ENCODE data around the gene RAB11FIP3.
"Not testable (repeated sequence)": the region's sequence is repeated elsewhere in the genome, so short reads cannot be mapped to it uniquely, and the experiment has no call there.

The RAB11FIP3 gene

DNA sequence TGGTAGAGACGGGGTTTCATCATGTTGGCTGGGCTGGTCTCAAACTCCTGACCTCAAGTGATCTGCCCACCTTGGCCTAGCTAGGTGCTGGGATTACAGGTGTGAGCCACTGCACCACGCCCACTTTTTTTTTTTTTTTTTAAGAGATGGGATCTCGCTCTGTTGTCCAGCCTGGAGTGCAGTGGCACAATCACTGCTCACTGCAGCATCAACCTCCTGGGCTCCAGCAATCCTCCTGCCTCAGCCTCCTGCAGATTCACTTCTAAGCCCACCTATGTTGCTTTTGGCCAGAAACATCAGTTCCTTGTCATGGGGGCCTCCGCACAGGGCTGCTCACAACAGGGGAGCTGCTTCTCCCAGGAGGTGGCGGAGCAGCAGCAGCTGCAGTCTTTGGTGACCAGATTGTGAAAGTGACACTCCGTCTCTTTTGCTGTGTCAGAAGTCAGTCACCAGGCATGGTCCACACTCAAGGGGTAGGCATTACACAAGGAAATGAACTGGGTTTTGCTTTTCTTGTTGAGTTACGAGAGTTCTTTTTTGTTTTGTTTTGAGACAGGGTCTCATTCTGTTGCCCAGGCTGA lies 32.9 kb upstream of the RAB11FIP3 start:
- no peak for DNase-seq (ENCODE audit: low read depth)

DNA sequence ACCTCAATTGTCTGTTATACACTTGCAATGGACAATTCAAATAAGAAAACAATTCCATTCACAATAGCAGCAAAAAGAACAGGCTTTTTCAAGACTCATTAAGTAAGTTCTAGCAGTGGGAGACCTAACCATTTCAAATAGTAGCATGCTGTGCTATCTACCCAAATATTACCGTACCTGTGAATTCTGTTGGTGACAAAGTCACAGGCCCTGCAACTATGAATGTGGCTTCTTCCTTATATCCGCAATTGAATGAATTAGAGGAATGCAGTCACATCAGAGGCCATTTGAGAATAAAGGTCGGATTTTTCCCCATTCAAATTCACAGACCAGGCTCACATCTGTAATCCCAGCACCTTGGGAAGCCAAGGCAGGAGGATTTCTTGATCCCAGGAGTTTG lies 29.2 kb upstream of the RAB11FIP3 start:
- no peak for DNase-seq (ENCODE audit: low read depth)

GRCh38 chr16:396605-397004 lies 28.8 kb upstream of the RAB11FIP3 start:
- no peak for DNase-seq (ENCODE audit: low read depth)

DNA sequence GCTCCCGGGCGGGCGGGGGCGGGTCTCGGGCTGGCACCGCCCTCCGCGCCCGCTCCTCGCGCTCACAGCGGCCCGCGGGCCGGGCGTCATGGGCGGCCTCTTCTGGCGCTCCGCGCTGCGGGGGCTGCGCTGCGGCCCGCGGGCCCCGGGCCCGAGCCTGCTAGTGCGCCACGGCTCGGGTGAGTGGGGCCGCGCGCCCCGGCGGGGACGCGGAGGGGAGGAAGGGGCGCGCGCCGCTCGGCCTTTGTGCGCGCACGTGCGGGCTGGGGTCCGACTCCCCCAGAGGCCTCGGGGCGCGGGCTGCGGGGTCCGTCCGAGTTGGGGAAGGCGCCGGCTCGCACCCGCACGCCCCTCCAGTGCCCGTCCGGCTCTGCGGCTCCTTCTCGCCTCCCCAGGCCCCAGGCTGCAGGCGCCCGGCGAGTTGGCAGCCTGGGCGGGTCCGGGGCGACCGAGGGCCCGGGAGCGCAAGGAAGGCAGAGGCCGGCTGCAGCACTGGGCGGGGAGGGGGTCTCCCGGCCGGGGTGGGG lies 28.3 kb upstream of the RAB11FIP3 start, which contains the start of gene NME4:
Gene NME4 (plus strand): TSS at position 65 of the 527 bp plus-strand sequence. CDS start 24 bp downstream, at position 89.
- peak; percentile 28 for DNase-seq (ENCODE audit: low read depth)

DNA sequence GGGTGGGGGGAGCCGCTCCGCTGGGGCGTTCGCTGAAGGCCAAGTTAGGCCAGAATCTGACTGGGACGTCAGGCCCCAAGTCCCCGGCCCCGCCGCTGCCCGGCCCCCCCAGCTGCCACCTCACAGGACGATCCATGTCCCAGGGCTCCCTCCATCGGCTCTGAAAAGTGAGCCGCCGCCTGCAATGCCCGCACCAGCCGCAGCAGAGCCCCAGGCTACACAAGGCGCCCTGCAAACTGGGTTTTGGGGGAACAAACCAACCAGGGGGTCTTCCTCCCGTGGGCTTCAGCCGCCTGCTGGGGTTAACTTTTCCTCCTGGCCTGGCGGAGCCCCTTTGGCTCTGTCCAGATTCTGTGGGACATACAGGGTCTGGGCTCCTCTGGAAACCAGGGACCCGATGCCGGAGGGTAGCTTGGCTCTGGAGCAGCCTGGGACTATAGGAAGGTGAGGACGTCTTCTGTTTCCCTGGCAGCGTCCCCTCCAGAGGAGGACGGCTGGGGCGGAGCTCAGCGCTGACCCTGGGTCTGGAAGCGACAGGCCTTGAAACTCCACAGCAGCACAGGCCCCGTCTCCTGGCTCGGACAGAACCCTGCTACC lies 27.6 kb upstream of the RAB11FIP3 start:
- no peak for DNase-seq (ENCODE audit: low read depth)

GRCh38 chr16:398561-399339 lies 26.7 kb upstream of the RAB11FIP3 start:
- no peak for DNase-seq (ENCODE audit: low read depth)

GRCh38 chr16:399340-400019 lies 26.0 kb upstream of the RAB11FIP3 start:
- no peak for DNase-seq (ENCODE audit: low read depth)

- DNase-seq (ENCODE audit: low read depth) = no peak
These were observed 25.3 kb upstream of the RAB11FIP3 start for GRCh38 chr16:400061-400591.

DNA sequence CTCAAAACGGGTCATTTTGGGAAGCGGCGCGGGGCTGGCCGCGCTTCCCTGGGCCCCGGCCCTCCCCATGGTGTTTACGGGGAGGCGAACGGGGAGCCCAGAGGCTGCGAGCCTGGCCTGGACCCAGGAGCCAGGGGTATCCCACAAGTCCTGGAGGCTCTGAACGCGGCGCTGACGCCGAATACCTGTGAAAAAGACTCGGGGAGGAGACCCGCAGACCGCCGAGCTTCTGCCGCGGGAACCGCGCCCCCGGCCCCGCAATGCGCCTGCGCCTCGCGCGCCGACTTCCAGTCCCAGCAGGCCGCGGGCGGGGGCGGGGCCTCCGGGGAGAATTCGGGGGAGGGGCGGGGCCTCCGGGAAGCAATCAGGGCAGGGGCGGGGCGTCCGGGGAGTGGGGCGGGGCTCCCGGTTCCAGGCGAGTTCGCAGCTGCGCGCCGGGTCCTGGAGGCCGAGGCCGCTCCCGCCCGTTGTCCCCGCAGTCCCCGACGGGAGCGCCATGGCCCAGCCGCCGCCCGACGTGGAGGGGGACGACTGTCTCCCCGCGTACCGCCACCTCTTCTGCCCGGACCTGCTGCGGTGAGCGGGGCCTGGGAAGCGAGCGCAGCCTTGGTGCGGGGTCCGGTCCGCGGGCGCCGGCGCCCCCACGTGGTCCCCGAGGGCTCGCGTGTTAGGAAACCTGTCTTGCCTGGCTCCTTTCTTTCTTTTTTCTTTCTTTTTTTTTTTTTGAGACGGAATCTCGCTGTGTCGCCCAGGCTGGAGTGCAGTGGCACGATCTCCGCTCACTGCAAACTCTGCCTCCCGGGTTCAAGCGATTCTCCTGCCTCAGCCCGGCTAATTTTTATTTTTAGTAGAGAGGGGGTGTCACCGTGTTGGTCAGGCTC lies 23.7 kb upstream of the RAB11FIP3 start, which contains the start of gene DECR2:
Gene DECR2 (plus strand): TSS at position 418 of the 881 bp plus-strand sequence. CDS start 79 bp downstream, at position 497.
- DNase-seq (ENCODE audit: low read depth) = peak; percentile 99

DNA sequence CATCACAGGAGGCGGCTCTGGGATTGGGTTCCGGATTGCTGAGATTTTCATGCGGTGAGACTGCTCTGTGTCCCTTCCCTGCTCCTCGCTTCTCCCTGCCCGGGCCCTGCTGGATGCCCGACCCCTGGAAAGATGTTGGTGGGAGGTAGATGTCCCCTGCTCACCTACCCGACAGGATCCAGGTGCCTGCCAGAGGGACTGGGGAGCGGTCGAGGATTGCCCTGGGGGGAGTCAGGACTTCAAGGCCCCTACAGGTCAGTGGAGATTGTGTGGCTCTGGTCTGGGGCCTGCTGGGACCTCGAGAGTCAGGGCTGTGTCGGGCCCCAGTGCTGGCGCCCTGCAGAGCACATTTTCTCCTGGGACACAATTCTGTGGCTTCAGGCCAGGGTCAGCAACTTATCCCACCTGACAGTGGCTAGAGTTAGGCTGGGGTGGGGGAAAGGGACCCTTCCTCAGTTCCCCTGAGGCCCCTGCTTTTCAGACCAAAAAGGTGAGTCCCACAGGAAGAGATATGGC lies 20.4 kb upstream of the RAB11FIP3 start:
- DNase-seq (ENCODE audit: low read depth) = no peak

DNA sequence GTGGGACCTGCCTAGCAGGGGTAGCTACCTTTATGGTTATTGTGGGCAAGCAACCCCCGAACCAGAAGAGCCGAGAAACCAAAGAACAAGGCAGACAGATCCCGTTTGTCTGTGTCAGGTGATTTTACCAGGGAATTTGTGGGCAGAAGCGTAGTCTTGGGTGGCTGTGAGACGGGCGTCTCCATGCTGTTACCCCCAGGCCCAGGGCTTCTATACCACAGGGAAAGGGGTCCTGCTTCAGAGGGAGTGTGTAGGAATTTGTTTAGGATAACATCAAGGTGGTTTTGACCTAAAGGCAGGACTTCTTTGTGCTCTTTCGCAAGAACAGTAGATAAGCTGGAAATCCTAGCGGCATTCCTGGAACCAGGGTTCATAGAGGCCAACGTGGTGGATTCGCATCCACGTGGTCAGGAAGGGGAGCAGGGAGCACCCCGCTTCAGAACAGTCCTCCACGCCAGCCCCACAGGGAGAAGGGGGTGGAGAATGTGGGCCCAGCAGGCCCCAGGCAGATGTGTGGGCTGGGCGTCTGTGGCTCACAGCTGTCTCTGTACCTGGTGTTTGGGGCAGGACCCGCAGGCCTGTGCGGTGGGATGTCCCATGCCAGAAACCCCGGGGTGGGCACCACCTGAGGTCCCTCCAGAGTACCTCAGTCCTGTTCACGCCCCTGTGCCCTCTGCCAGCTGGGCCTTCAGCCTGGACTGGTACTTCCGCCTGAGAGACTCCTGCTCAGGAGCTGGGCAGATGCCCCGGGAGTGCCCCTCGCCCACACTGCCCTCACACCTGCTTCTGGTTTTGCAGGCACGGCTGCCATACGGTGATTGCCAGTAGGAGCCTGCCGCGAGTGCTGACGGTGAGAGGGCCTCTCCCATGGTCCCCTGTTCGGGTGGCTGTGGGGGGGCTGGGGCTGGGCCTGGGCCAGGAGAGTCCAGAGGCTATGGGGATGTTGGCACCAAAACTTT lies 19.6 kb upstream of the RAB11FIP3 start:
- DNase-seq (ENCODE audit: low read depth) = no peak

- DNase-seq (ENCODE audit: low read depth) = no peak
These were observed 18.2 kb upstream of the RAB11FIP3 start for GRCh38 chr16:407253-407652.

DNA sequence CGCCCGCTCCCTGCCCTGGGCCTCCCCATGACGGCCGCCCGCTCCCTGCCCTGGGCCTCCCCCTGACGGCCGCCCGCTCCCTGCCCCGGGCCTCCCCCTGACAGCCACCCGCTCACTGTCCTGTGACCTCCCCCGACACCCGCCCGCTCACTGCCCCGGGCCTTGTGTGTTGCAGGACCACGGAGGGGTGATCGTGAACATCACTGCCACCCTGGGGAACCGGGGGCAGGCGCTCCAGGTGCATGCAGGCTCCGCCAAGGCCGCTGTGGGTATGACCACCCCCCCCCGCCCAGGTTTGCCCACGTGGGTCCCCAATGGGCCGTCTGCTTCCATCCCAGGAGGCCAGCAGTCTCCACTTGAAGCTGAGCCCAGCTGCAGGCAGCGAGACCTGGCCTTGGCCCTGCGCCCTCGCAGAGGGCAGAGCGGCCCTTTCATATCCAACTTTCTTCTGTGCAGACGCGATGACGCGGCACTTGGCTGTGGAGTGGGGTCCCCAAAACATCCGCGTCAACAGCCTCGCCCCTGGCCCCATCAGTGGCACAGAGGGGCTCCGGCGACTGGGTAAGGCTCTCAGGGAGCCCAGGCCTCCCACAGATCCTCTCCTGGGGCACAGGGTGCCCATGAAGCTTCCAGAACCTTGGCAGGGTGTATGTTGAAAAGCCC lies 14.8 kb upstream of the RAB11FIP3 start:
- no peak for DNase-seq (ENCODE audit: low read depth)

DNA sequence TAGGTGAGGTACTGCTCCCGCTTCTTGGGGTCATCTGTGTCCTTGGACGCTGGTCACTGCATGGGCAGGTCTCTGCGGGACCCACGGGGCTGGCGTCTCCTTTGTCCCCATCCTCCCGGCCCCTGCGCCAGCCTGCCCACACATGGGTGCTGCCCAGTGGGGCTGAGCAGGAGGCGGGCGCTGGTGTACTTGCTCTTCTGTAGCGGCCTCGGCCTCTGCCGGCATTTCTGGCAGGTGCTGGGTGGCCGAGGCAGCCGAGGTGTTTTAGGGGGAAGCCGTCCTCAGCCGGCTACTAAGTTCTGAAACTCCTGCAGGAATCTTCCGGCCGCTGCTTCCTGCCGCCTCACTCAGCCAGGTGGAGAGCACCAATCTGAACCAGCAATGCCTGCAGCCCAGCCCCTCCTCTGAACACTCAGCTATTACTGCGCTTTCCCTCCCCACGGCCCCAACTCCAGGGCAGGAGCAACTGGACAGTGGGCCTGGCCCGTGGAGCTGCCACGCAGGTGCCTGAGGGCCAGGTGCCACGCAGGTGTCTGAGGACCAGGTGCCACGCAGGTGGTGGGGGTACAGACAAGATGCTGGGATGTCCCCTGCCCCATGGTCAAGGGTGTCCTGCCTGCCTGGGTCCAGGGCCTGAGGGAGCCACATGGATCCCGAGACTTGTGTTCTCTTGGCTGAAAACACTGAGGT lies 13.7 kb upstream of the RAB11FIP3 start:
- no peak for DNase-seq (ENCODE audit: low read depth)

DNA sequence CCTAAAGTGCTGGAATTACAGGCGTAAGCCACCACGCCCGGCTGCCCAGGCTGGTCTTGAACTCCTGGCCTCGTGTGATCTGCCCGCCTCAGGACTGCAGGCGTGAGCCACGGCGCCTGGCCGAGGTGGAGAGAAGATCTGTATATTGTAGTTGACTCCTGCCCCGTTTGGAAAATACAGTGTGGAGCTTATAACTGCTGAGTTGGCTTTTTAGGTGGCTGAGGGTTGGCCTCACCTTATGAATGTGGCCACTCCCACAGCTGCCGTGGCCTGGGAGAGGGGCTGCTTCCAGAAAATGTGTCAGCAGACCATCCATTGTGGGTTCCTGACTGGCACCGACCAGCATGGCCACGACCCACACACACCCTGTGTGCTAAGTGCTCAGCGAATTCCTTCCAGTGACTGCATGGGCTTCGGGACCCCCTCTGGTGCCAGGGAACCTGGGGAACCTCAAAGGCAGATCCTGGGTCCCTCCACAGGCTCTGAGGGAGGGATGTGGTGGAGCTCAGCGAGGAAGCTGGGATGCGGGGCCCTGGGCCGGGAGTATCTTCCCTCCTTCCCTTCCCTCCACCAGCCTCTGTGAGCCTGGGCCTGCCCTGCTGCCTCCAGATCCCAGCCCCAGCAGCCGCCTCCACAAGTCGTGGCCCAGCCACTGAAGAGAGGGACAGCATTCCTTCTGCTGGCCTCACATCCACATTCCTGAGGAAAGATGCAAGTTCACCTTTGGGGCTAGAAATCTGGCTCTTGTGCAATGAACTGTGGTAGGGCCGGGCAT lies 10.9 kb upstream of the RAB11FIP3 start:
- no peak for DNase-seq (ENCODE audit: low read depth)

DNA sequence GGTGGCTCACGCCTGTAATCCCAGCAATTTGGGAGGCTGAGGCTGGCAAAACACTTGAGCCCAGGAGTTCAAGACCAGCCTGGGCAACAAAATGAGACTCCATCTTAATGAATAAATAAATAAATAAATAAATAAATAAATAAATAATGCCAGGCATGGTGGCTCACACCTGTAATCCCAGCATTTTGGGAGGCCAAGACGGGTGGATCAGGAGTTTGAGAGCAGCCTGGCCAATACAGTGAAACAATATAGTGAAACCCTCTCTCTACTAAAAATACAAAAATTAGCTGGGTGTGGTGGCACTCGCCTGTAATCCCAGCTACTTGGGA lies 10.3 kb upstream of the RAB11FIP3 start:
- not testable (repeated sequence) for DNase-seq (ENCODE audit: low read depth)

- DNase-seq (ENCODE audit: low read depth) = not testable (repeated sequence)
These were observed 3.3 kb upstream of the RAB11FIP3 start for GRCh38 chr16:422179-422578.
